IPS-NIHi11 (cell line): ENCODE results near the gene ABHD4.
A peak's percentile ranks its signal among the peaks of the same experiment; 100 is the strongest.
"Not testable (repeated sequence)": the region's sequence is repeated elsewhere in the genome, so short reads cannot be mapped to it uniquely, and the experiment has no call there.

ENCODE experiments used
- DNase-seq: peaks from one replicate; pipeline ENCODE4 v3.0.0; 2012; ENCODE audit warnings: mixed read lengths, low spot score

The ABHD4 gene

GRCh38 chr14:22589096-22589839, 8.8 kb upstream of the ABHD4 start, which contains the start of gene DAD1:
DAD1 (minus strand) TSS chr14:22589224; CDS start chr14:22589157, 67 bp downstream.
- peak; percentile 98 for DNase-seq

- no peak for DNase-seq
These were observed 4.9 kb upstream of the ABHD4 start for GRCh38 chr14:22593189-22593588.

- no peak for DNase-seq
These were observed 4.5 kb upstream of the ABHD4 start for GRCh38 chr14:22593601-22594000.

GRCh38 chr14:22594156-22594716, 3.9 kb upstream of the ABHD4 start:
- DNase-seq, result no peak

- DNase-seq, result no peak
These were observed 1.7 kb upstream of the ABHD4 start for GRCh38 chr14:22596354-22596879.

GRCh38 chr14:22597265-22597664, 835 bp upstream of the ABHD4 start:
- DNase-seq, result no peak

GRCh38 chr14:22597771-22598098, 365 bp upstream of the ABHD4 start:
- DNase-seq, result no peak

- peak; percentile 60 for DNase-seq
These were observed 770 bp downstream of the ABHD4 start for GRCh38 chr14:22598896-22599244.

GRCh38 chr14:22599349-22599748, 1.2 kb downstream of the ABHD4 start:
- DNase-seq, result no peak

GRCh38 chr14:22600027-22600426, 1.9 kb downstream of the ABHD4 start:
- no peak for DNase-seq

- DNase-seq, result no peak
These were observed 3.4 kb downstream of the ABHD4 start for GRCh38 chr14:22601456-22601855.

- DNase-seq, result no peak
These were observed 3.9 kb downstream of the ABHD4 start for GRCh38 chr14:22601996-22602395.

GRCh38 chr14:22602862-22603261, 4.8 kb downstream of the ABHD4 start:
- DNase-seq, result no peak

GRCh38 chr14:22606380-22606779, 8.3 kb downstream of the ABHD4 start:
- no peak for DNase-seq

- DNase-seq, result no peak
These were observed 9.2 kb downstream of the ABHD4 start for GRCh38 chr14:22607291-22607690.

- no peak for DNase-seq
These were observed 12.8 kb downstream of the ABHD4 start for GRCh38 chr14:22610931-22611330.

GRCh38 chr14:22613106-22613695, 15.1 kb downstream of the ABHD4 start:
- DNase-seq, result no peak

GRCh38 chr14:22613736-22614239, 15.7 kb downstream of the ABHD4 start:
- no peak for DNase-seq

GRCh38 chr14:22614240-22614799, 16.2 kb downstream of the ABHD4 start:
- DNase-seq, result peak; percentile 62

- not testable (repeated sequence) for DNase-seq
These were observed 17.7 kb downstream of the ABHD4 start for GRCh38 chr14:22615765-22616164.

- no peak for DNase-seq
These were observed 24.2 kb downstream of the ABHD4 start for GRCh38 chr14:22622255-22622654.

GRCh38 chr14:22623047-22623446, 24.9 kb downstream of the ABHD4 start:
- DNase-seq, result no peak

GRCh38 chr14:22626590-22626989, 28.5 kb downstream of the ABHD4 start:
- DNase-seq, result no peak
